Erythroblast (primary cell): ENCODE results near the gene SLC25A18.

Experiments used
- GATA1 ChIP-seq: IDR thresholded peaks from 2 replicates; pipeline ENCODE4 v1.6.1; 2011; ENCODE audit warnings: low read depth, mild to moderate bottlenecking, control low read depth, low read length, moderate library complexity
- POLR2A ChIP-seq: IDR thresholded peaks from 2 replicates; pipeline ENCODE4 v1.6.1; 2011; ENCODE audit warnings: mild to moderate bottlenecking, low read length

DNA sequence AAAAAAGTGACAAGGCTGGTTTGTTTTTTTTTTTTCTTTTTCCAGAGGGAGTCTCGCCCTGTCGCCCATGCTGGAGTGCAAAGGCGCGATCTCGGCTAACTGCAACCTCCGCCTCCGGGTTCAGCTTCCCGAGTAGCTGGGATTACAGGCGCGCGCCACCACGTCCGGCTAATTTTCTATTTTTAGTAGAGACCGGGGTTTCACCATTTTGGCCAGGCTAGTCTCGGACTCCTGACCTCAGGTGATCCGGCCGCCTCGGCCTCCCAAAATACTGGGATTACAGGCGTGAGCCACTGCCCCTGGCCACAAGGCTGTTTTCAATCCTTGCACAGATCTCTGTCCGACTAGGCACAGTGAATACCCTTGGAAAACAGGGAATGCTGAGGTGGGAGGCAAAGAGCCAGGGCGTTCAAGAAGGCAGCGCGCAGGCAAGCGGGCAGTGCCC lies 64.7 kb downstream of the SLC25A18 start:
- TF ChIP-seq POLR2A (no peak), GATA1 (no peak)
